GM03348 (cell line): ENCODE data around the gene THADA.
A peak's percentile ranks its signal among the peaks of the same experiment; 100 is the strongest.

ENCODE experiments used
- DNase-seq: peaks from one replicate; pipeline ENCODE4 v3.0.0; 2012; ENCODE audit warnings: low spot score

The THADA gene

DNA sequence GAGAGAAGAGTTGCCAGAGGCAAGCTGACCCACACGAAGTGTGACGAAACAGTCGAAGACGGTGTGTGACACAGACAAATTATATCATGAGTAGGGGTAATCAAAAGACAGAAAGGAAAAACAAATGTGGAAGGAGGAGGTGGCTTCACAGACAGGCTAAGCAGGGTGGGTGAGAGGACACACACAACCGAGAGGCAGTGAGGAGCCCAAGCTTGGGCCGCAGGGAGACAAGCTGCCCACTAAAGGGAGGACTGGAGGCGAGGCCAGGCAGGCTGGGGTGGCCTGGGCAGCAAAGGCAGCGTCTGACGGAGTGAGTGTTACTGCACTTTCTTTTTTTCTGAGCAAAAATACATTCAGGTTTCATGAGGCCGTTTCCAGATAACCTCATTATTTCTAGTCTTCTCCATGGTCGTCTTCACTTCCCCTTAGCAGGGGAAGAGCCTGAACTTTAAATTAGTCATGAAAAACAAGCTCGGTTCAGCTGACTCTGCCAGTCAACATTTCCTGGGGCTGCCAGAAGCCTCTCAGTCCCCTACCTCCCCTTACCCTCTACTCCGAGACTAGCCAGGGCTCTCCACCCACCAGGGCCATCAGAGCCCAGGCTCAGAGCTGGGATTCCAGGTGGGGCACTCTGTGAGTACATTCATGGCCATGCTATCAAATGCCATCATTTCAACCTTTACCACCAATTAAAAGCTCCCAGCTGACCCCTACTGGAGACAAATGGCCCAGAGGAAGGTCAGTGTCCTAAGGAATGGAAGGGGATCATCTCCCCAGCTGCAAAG, 355.7 kb downstream of the THADA start:
- DNase-seq, result no peak

DNA sequence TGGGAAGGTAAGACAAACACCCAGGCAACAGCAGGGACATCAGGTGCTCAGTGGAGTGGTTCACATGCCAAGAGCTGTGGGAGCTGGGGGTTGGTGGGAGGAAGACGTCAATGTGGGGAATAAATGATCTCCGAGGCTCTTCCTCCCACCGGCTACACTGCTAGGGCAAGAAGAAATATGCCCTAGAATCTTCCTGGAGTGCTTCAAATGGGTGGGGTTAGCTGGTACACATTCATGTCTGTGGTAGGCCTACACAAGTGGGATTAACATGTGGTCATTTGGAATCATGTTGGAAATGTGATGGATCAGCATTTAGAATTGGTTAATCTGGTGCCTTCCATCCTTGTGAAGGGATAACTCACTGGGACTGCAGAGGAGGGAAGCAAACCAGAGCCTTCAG, 357.0 kb downstream of the THADA start:
- peak; percentile 19 for DNase-seq

DNA sequence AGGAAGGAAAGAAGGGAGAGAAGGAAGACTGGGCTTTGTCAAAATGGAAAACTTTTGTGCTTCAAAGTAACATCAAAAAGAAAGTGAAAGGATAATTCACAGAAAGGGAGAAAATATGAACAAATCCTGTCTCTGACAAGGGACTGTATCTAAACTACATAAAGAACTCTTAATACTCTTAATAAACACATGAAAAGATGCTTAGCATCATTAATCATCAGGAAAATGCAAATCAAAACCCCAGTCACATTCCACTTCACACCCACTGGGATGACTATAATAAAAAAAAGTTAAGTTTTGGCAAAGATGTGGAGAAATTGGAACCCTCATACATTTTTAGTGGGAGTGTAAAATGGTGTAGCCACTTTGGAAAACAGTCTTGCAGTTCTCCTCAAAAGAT, 357.7 kb downstream of the THADA start:
- peak; percentile 58 for DNase-seq

DNA sequence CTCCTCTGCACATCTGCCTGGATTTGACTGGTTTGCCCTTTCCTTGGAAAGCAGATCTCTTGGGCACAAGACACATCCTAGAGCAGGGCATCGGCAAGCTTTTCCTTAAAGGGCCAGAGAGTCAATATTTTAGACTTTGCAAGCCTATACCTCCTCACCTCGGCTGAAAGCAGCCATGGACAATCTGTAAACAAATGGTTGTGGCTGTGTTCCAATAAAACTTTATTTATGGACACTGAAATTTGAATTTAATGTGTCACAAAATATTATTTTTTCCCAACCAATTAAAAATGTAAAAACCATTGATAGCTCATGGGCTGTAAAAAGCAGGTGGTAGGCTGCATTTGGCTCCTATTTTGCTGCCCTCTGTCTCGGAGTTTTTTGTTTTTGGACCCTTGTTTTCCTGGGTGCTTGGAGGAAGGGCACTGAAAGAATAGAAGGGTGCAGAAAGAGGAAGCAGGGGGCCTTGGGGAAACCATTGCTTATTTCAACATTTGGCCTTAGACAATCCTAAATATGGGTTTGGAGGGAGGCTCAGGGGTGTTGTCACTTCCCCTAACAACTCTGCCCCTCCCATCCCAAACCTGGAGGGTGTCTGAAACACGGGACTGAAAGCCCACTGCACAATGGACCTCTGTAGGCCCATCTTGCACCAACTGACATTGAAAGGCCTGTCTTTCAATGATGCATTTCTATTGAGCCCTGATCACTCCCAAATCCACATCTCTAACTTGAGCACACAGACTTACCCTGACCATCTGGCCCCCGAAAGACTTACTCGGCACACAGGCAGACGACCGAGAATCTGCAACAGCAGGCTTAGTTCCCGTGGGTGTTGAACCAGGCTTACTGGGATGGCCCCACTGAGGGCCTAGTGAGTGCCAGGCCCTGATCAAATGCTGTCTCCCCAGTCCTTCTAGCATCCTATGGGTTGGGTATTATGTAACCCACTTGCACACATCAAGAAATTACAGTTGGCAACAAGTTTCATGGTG, 362.3 kb downstream of the THADA start:
- DNase-seq, result no peak

GRCh38 chr2:43230951-43231827, 364.6 kb downstream of the THADA start:
- no peak for DNase-seq

- no peak for DNase-seq
These were observed 365.4 kb downstream of the THADA start for GRCh38 chr2:43230351-43230885.

DNA sequence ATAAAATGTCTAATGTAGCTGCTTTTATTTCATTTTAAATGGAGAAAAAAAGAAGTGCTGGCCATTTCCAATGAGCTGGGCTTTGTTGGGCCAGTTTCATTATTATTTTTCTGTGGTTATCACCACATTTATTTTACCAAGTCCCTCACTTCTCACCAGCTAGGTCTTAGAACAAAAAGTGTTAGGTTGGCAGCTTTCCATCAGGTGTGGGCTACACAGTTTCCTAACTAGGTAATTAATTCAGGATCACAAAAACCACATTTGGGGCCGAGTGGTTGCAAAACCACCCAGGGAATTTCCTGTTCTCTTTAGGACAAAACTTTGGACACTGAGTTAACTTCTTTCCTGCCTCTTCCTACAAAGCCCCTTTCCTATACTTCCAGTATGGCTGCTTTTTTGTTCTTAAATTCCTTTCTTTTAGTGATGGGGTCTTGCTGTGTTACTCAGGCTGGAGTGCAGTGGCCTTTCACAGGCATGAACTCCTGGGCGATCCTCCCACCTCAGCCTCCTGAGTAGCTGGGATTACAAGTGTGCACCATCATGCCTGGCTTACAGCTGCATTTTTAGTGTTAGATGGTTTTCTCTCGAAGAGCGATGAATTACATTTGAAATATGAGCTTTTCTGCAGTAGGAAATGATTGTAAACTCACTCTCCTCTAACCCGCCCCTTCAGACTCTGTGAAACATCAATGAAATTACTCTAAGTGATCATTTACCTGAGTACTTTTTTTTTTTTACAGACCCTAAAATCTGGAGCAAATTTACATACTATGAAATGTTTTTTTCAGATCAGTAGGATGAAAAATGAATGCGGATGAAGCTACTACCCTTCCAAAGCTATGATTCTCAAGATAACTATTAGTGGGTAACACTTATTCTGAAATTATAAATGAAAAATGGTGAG, 366.8 kb downstream of the THADA start:
- no peak for DNase-seq

DNA sequence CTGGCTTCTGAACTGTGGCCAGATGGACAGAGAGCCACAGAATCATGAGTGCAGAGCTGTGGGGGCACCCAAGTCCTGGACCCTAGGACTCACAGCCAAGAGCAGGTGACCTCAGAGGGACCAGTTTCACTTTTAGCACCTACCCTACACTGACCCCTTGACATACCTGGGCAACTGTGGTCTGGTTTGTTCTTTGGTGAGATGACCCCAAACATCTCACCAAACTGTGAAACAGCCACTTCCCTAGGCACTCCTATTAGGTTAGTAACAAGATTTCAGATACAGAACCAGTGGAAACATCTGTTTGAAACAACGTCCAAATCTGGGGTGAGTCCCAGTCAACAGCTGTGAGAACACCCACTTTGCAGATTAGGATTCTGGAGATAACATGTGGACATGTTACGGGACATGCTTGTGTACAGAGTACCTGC, 367.5 kb downstream of the THADA start:
- DNase-seq, result no peak

DNA sequence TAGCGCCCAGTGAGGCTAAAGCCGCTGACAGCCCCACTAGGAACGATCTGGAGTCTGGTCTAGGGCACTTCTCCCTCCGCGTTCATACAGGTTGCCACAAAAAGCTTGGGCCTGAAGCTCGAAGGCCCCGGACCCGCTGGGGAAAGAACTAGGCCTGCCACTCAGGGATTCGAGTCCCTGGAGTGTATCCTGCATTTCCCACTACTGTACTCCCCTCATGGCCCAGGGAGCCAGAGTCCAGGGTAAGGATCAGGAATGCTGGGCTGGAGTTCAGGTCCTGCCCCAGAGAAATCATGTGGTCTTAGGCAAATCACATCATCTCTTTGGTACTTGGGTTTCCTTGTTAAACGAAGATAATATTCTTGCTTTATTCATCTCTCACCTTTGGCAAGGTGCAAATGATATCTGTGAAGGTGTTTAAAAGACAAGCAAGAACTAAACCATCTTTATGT, 368.0 kb downstream of the THADA start:
- no peak for DNase-seq

DNA sequence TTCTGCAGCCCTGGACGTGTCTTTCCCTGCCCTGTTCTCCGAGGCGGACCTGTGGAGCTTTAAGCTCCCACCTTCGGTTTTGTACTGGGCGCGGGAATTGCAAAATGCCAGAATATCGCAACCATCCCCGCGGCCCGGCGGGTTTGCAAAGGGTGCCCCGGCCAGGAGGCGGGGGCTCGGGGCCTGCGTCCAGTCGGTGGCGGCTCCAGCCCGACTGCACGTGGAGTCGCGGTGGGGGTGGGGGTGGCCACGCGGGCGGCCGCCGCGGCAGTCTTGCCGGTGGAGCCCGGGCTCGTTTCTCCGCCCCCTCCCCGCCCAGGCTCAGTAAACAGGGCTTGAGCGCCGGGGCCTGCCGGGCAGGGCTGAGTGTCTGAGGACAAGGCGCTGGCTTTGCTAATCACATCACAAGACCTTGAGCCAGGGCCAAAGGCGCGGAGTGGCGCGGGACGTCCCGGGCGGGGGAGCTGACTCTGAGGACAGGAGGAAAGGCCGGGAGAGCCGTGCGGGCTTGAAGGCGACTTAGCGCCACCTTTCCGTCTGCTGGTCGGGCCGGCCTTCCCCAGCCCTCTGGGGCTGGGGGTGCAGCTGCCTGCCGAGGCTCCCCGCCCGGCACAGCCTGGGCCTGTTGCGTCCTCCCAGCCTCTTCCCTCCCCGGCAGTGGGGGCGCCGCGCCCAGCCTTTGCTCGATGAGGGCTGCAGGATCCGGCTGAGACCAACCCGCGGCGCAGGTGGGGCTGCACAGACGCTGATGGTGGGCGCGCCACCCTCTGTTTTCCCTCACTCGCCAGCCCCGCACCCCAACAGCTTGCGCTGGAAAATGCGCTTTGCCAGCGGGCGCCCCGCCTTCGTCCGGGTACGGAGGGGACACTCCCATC, 368.6 kb downstream of the THADA start:
- DNase-seq, result peak; percentile 82

GRCh38 chr2:43226558-43226954, 369.3 kb downstream of the THADA start, which contains the start of gene ZFP36L2:
Gene ZFP36L2 (minus strand): TSS chr2:43226606. CDS start chr2:43226315, 291 bp downstream.
- DNase-seq, result peak; percentile 99

DNA sequence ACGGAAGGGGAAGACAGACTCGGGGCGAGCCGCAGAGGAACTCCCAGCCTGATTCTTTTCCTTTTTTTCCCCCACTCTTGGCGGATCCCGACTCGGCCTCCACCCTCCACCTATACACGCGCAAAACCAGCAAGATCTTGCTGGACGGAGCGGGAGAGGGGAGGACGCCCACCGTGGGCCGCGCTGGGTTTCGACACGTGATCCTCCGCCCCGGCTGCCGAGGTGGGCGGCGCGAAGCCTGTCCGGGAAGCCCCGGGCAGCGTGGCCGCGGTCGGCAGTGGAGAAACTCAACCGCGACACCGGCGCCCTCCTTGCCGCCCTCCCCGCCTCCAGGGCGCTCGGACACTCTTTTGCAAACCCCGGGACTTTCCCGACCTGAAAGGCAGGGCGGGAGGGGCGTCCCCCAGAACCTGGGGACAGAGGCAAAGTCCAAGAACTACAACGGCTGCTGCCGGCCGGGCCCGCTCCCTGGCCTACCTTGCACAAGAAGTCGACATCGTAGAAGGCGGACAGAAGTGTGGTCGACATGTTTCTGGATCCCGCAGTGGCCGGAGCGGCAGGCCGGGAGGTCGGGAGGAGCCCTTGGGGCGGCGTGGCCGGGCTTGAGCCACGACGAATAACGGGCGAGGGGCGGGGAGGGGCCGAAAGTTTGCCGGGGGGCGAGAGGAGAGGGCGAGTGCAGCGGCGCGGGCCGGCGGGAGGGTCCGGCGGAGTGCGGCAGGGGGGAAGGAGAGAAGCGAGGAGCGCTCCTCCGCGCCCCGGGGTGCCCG, 369.9 kb downstream of the THADA start:
- DNase-seq, result peak; percentile 84

DNA sequence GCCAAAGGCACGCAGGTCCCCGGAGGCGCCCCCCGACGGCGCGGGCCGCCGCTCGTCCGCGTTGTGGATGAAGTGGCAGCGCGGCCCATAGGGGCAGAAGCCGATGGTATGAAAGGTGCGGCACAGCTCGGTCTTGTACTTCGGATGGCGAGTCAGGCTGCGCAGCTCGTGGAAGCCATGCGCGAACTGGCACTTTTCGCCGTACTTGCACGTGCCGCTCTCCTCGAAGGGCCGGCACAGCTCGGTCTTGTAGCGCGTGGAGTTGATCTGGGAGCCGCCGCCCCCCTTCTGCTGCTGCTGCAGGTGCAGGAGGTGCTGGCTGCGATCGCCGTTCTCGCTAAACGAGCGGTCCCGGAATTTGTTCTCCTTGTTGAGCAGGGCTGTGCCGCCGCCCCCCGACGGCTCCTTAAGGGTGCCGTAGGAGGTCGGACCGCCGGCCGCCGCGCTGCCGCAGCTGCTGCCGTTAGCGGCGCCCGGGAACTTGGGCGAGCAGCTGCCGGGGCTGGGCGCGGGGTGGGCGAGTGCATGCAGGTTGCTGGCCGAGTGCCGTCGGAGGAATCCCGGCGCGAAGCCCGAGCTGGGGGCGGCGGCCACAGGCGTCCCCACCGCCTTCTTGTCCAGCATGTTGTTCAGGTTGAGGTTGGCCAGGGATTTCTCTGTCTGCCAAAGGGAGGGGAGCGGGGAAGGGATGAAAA, 370.6 kb downstream of the THADA start:
- DNase-seq, result peak; percentile 40

GRCh38 chr2:43224571-43225092, 371.2 kb downstream of the THADA start:
- DNase-seq, result peak; percentile 37

DNA sequence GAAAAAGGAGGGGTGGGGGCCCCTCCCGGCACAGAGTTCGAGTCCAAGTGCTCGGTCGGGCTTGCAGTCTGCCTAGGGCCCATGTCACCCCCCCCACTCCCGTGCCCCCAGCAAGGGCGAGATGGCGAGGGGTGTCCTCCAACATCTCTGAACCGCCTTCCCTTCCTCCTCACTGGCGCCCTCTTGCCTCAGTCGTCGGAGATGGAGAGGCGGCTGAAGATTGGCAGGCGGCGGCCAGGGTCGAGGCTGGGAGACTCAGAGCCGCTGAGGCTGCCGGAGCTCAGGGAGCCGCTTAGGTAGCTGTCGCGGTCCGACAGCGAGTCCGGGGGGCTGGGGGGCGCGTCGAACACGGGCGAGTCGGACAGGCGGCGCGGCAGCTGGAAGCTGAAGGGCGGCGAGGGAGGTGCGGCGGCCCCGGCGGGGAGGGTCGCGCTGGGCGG, 371.7 kb downstream of the THADA start:
- DNase-seq, result peak; percentile 64

GRCh38 chr2:43223521-43224001, 372.3 kb downstream of the THADA start:
- DNase-seq, result no peak
